Mesenchymal stem cell (in vitro differentiated cells and primary cell): ENCODE results near the gene ZNF407.

Experiments
- DNase-seq: peaks from one replicate; pipeline ENCODE4 v3.0.0-alpha.2; 2013
- H2AFZ ChIP-seq: one replicate; pipeline ENCODE4 v1.6.1; 2013; ENCODE audit warnings: low read depth, mild to moderate bottlenecking, control low read depth, inconsistent platforms, low read length, moderate library complexity
- H2AK5ac ChIP-seq: 2 replicates; pipeline ENCODE4 v1.6.1; 2013; ENCODE audit warnings: low read length, moderate library complexity, mild to moderate bottlenecking, inconsistent platforms; ENCODE audit not compliant: severe bottlenecking
- H2BK120ac ChIP-seq: one replicate; pipeline ENCODE4 v1.6.1; 2013; ENCODE audit warnings: low read depth, mild to moderate bottlenecking, inconsistent platforms, low read length, moderate library complexity
- H2BK12ac ChIP-seq, 2 experiments: one replicate each; pipeline ENCODE4 v1.6.1; 2013; ENCODE audit warnings: inconsistent platforms in 2 of 2, low read length in 2 of 2, mild to moderate bottlenecking in 2 of 2, moderate library complexity in 2 of 2, control low read depth in 1 of 2
- H2BK15ac ChIP-seq: one replicate; pipeline ENCODE4 v1.6.1; 2013; ENCODE audit warnings: mild to moderate bottlenecking, low read depth, inconsistent platforms; ENCODE audit not compliant: poor library complexity, severe bottlenecking
- H2BK5ac ChIP-seq: 2 replicates; pipeline ENCODE4 v1.6.1; 2013; ENCODE audit warnings: low read depth, mild to moderate bottlenecking, low read length, control low read depth, inconsistent platforms; ENCODE audit not compliant: poor library complexity, severe bottlenecking
- H3K14ac ChIP-seq, 2 experiments: one replicate each; pipeline ENCODE4 v1.6.1; 2013; ENCODE audit warnings: inconsistent platforms in 2 of 2, low read length in 2 of 2, control low read depth in 1 of 2, mild to moderate bottlenecking in 1 of 2, moderate library complexity in 1 of 2
- H3K18ac ChIP-seq, 2 experiments: one replicate each; pipeline ENCODE4 v1.6.1; 2013; ENCODE audit warnings: inconsistent platforms in 2 of 2, low read length in 2 of 2, control low read depth in 1 of 2, low read depth in 1 of 2, mild to moderate bottlenecking in 1 of 2
- H3K23ac ChIP-seq, 2 experiments: one replicate each; pipeline ENCODE4 v1.6.1; 2013; ENCODE audit warnings: inconsistent platforms in 2 of 2, low read length in 2 of 2, mild to moderate bottlenecking in 2 of 2, moderate library complexity in 2 of 2, control low read depth in 1 of 2
- H3K27ac ChIP-seq: 2 replicates; pipeline ENCODE4 v1.5.1; 2013; ENCODE audit warnings: mild to moderate bottlenecking, moderate library complexity, low read length, control low read depth, inconsistent platforms; ENCODE audit not compliant: poor library complexity, severe bottlenecking
- H3K27me3 ChIP-seq, 2 experiments: 2 replicates each; pipeline versions ENCODE4 v1.6.1 to v1.7.0; 2013; ENCODE audit warnings: low read length in 2 of 2, mild to moderate bottlenecking in 2 of 2, moderate library complexity in 2 of 2, control low read depth in 1 of 2, inconsistent platforms in 1 of 2; ENCODE audit not compliant: control insufficient read depth in 1 of 2, insufficient read depth in 1 of 2
- H3K36me3 ChIP-seq, 2 experiments: 2 replicates each; pipeline versions ENCODE4 v1.6.1 to v1.7.0; 2013; ENCODE audit warnings: low read length in 2 of 2, control low read depth in 1 of 2, inconsistent platforms in 1 of 2, low read depth in 1 of 2, mild to moderate bottlenecking in 1 of 2; ENCODE audit not compliant: insufficient read depth in 2 of 2, control insufficient read depth in 1 of 2
- H3K4ac ChIP-seq, 2 experiments: one replicate each; pipeline ENCODE4 v1.6.1; 2013; ENCODE audit warnings: inconsistent platforms in 2 of 2, low read length in 2 of 2, mild to moderate bottlenecking in 2 of 2, moderate library complexity in 2 of 2, control low read depth in 1 of 2, low read depth in 1 of 2
- H3K4me1 ChIP-seq: 2 replicates; pipeline ENCODE4 v1.6.1; 2013; ENCODE audit warnings: low read depth, low read length, control low read depth; ENCODE audit not compliant: control insufficient read depth, insufficient read depth
- H3K4me2 ChIP-seq: 2 replicates; pipeline ENCODE4 v1.6.1; 2013; ENCODE audit warnings: low read length, mild to moderate bottlenecking, inconsistent platforms; ENCODE audit not compliant: poor library complexity, severe bottlenecking
- H3K4me3 ChIP-seq, 2 experiments: 2 replicates each; pipeline versions ENCODE4 v1.5.1 to v1.7.0; 2013; ENCODE audit warnings: low read length in 2 of 2, mild to moderate bottlenecking in 2 of 2, control low read depth in 1 of 2, low read depth in 1 of 2; ENCODE audit not compliant: insufficient read depth in 1 of 2
- H3K79me1 ChIP-seq: replicated peaks from 2 replicates; pipeline ENCODE4 v1.6.1; 2013; ENCODE audit warnings: mild to moderate bottlenecking, control low read depth, low read length, inconsistent platforms; ENCODE audit not compliant: poor library complexity, severe bottlenecking
- H3K9ac ChIP-seq: 2 replicates; pipeline ENCODE4 v1.7.0; 2013; ENCODE audit warnings: mild to moderate bottlenecking, low read length, moderate library complexity
- H3K9me3 ChIP-seq: 2 replicates; pipeline ENCODE4 v1.7.0; 2013; ENCODE audit warnings: mild to moderate bottlenecking, low read length; ENCODE audit not compliant: control insufficient read depth
- H4K8ac ChIP-seq: one replicate; pipeline ENCODE4 v1.6.1; 2013; ENCODE audit warnings: inconsistent platforms, mild to moderate bottlenecking, low read length, moderate library complexity
- H4K91ac ChIP-seq: one replicate; pipeline ENCODE4 v1.6.1; 2013; ENCODE audit warnings: mild to moderate bottlenecking, low read length, inconsistent platforms
- WGBS: methylation state at CpG from one replicate; pipeline ENCODE4 v1.1.7; 2013; ENCODE audit warnings: mixed read lengths; 5-methylcytosine and 5-hydroxymethylcytosine counted together

Gene ZNF407

DNA sequence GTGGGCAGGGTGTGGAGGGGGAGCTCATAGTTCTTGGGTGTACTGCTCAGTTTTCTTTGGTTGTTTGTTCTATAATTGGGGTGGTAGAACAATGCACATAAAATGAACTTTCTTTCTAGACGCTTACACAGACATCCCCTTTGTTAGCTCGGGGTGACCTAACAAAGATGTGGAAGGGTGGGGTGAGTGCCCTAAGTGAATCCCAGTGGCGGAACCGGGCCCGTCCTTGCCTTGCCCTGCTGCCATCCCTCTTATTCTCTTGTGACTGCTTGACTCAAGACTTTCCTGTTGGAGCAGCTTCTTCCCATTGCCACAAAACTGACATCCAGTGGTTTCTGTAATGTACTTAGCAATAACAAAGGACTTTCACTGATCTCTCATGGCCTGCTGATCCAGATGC lies 343.2 kb downstream of the ZNF407 start:
- Histone ChIP-seq H3K4ac (no peak overlapping the region), H4K91ac (no peak overlapping the region), H2BK5ac (no peak overlapping the region), H3K4me3 (no peak overlapping the region), H2AK5ac (no peak overlapping the region), H3K4me1 (peaks cover 6% of the 10 kb centered on the region), H2BK12ac (no peak overlapping the region), H3K4me2 (no peak overlapping the region), H3K23ac (no peak overlapping the region), H3K18ac (no peak overlapping the region), H2AFZ (no peak overlapping the region), H3K27ac (no peak overlapping the region), H3K14ac (no peak overlapping the region), H3K36me3 (peaks cover 0 to 3% of the 10 kb centered on the region in 2 experiments), H4K8ac (no peak overlapping the region), H3K9ac (no peak overlapping the region), H3K9me3 (no peaks in the 10 kb centered on the region), H2BK15ac (no peak overlapping the region), H3K79me1 (peaks cover 3% of the 10 kb centered on the region), H3K27me3 (no peaks in the 10 kb centered on the region), H2BK120ac (no peak overlapping the region)
- WGBS = 100% methylated on average over 5 of the region's 5 CpGs
- no peak for DNase-seq

DNA sequence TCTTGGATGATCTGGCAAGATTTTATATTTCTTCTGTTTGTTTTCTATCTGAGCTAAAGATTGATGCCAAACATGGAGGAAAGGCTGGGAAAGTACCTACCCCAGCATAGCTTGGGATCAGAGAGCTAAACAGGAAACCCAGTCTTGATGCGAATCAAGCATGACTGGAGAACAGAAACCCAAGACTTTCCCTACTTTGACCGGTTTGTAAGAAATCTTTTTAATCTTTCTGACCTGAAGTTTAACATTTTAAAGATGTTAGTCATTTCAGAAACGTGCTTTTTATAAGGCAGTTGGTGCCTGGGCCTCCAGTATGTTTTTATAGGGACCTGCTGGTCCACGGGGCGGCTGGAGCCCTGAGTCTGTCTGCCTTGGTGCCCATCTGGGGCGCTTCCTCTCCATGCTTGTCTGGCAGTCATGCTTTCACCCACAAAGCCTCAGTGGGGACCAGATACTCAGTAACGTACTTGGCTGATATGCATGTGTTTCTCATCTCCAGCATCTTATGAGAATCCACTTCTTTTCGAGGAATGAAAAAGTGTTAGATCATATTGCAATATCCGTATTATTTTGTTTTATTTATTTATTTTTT lies 344.7 kb downstream of the ZNF407 start:
- Histone ChIP-seq H3K9me3 (no peaks in the 10 kb centered on the region), H3K14ac (no peak overlapping the region), H2AFZ (no peak overlapping the region), H2AK5ac (no peak overlapping the region), H2BK120ac (no peak overlapping the region), H2BK15ac (no peak overlapping the region), H2BK5ac (no peak overlapping the region), H3K23ac (no peak overlapping the region), H3K4me2 (no peak overlapping the region), H3K18ac (no peak overlapping the region), H4K8ac (no peak overlapping the region), H3K9ac (no peak overlapping the region), H3K79me1 (peaks cover 3% of the 10 kb centered on the region), H3K4ac (no peak overlapping the region), H2BK12ac (no peak overlapping the region), H3K4me3 (no peak overlapping the region), H3K27ac (peak overlapping the region; percentile 62), H3K27me3 (no peaks in the 10 kb centered on the region), H4K91ac (no peak overlapping the region), H3K36me3 (no peaks in the 10 kb centered on the region), H3K4me1 (peaks cover 7% of the 10 kb centered on the region)
- 76% methylated on average over 6 of the region's 9 CpGs for WGBS
- DNase-seq = no peak

- H3K4ac ChIP-seq = no peak overlapping the region
- no peak overlapping the region for H2BK15ac ChIP-seq
- no peak overlapping the region for H2BK5ac ChIP-seq
- peaks cover 8% of the 10 kb centered on the region for H3K4me1 ChIP-seq
- no peak overlapping the region for H3K18ac ChIP-seq
- peaks cover 3% of the 10 kb centered on the region for H3K79me1 ChIP-seq
- no peak overlapping the region for H3K27ac ChIP-seq
- no peak overlapping the region for H3K4me3 ChIP-seq
- H2BK120ac ChIP-seq = no peak overlapping the region
- H3K36me3 ChIP-seq = no peaks in the 10 kb centered on the region
- no peak overlapping the region for H4K8ac ChIP-seq
- H3K9ac ChIP-seq = no peak overlapping the region
- H3K23ac ChIP-seq = no peak overlapping the region
- no peak overlapping the region for H3K4me2 ChIP-seq
- H2AFZ ChIP-seq = no peak overlapping the region
- no peaks in the 10 kb centered on the region for H3K27me3 ChIP-seq
- no peak overlapping the region for H2BK12ac ChIP-seq
- DNase-seq = peak; percentile 66
- no peaks in the 10 kb centered on the region for H3K9me3 ChIP-seq
- H3K14ac ChIP-seq = no peak overlapping the region
- no peak overlapping the region for H4K91ac ChIP-seq
- no peak overlapping the region for H2AK5ac ChIP-seq
- 31% methylated on average over 4 of the region's 5 CpGs for WGBS
Measured at GRCh38 chr18:74944676-74945075, 347.0 kb downstream of the ZNF407 start.

DNA sequence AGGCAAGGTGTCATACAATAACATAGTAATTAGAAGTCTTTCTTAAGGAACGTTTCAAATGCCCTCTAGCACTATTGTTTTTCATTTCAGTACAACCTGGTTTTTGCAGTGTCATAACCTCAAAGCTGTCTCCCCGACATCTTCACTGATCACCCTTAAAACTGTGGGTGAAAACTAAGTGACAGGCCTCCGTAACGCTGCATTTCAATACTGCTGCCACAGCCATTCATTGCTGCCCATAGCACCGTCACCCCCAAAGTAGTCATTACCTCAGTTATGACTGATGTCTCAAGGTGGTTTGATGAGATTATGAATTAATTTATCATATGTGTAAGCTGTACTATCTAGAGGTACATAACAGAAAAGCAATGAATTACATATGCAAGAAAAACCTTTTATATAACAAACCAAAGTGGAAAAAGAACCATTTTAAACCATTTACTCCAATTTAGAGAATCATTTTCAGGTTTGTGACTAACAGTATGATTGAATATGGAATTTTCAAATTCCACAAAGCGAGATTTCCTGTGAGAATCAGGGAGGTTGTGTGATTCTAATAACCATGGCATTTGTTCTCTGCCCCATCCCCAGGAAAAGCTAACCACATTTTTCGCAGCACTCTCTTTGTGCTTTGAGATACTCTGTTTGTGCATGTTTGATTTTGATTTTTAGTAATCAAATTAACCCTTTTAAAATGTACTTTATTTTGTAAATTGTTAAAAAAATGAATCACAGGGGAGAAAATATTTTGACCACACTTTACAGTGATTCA lies 348.3 kb downstream of the ZNF407 start:
- 90% methylated on average over 4 of the region's 7 CpGs for WGBS
- H3K18ac ChIP-seq = no peak overlapping the region
- H3K9ac ChIP-seq = no peak overlapping the region

More for the DNA sequence above, 348.3 kb downstream of the ZNF407 start:
- Histone ChIP-seq H3K23ac (no peak overlapping the region), H4K8ac (peak overlapping the region; percentile 80), H3K79me1 (peaks cover 1% of the 10 kb centered on the region), H3K4ac (no peak overlapping the region), H3K9me3 (no peaks in the 10 kb centered on the region), H2BK12ac (peak overlapping the region; percentile 92 to 96), H3K27me3 (no peaks in the 10 kb centered on the region), H3K4me1 (peaks cover 12% of the 10 kb centered on the region), H3K14ac (no peak overlapping the region), H3K36me3 (no peaks in the 10 kb centered on the region), H2BK5ac (no peak overlapping the region), H2AFZ (no peak overlapping the region), H3K4me2 (no peak overlapping the region), H2BK15ac (no peak overlapping the region), H3K27ac (no peak overlapping the region), H3K4me3 (no peak overlapping the region), H2AK5ac (peak overlapping the region; percentile 67), H2BK120ac (no peak overlapping the region), H4K91ac (no peak overlapping the region)
- DNase-seq = no peak
